Ishikawa (cell line): ENCODE results near the gene EXOC4.

Experiments
- CREB1 ChIP-seq: IDR thresholded peaks from 2 replicates; pipeline ENCODE4 v1.6.1; 2012; ENCODE audit warnings: low read depth
- EP300 ChIP-seq: IDR thresholded peaks from 2 replicates; pipeline ENCODE4 v1.6.1; 2012; ENCODE audit warnings: borderline replicate concordance
- MAX ChIP-seq: IDR thresholded peaks from 2 replicates; pipeline ENCODE4 v1.6.1; 2012
- RAD21 ChIP-seq: IDR thresholded peaks from 2 replicates; pipeline ENCODE4 v1.6.1; 2012; ENCODE audit warnings: low read depth
- REST ChIP-seq: IDR thresholded peaks from 2 replicates; pipeline ENCODE4 v1.6.1; 2012; ENCODE audit warnings: low read depth, mild to moderate bottlenecking
- TAF1 ChIP-seq: IDR thresholded peaks from 2 replicates; pipeline ENCODE4 v1.6.1; 2012; ENCODE audit warnings: low read depth, mild to moderate bottlenecking
- YY1 ChIP-seq: IDR thresholded peaks from 2 replicates; pipeline ENCODE4 v1.6.1; 2012; ENCODE audit warnings: low read depth

GRCh38 chr7:134088199-134088598 is 835.3 kb downstream of the EXOC4 start:
- no peak for TF ChIP-seq CREB1
- no peak for TF ChIP-seq RAD21
- TF ChIP-seq YY1, result no peak
- no peak for TF ChIP-seq MAX
- no peak for TF ChIP-seq EP300
- no peak for TF ChIP-seq TAF1
- TF ChIP-seq REST, result no peak
